Activated CD4-positive, alpha-beta T cell treated with anti-CD3 and anti-CD28 coated beads, Interleukin-2, amount 50 U/mL, for 48 hours (primary cell): Measurements from ENCODE around the gene CCDC122.
"Not testable (repeated sequence)": the region's sequence is repeated elsewhere in the genome, so short reads cannot be mapped to it uniquely, and the experiment has no call there.

ENCODE experiments used
- DNase-seq, 2 experiments: peaks; one replicate each; pipeline ENCODE4 v3.0.0-alpha.2; 2020

Gene CCDC122

DNA sequence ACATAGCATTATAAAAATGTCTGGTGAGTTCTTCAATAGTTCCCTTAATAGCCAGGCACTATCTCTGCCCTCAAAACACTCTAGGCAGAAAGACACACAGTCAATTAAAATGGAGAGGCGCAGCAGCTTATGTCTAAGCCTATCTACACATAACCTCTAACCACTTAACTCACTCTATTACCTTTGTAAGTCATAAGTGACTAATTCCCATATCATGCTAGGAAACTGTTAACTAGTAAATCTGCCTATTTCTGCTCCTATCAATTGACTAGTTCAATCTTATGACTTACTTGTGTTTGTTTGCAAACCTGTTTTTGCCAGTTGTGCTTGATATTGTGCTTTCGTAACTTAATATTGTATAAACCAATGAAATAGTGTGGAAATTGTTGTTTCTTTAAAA is 3.2 kb downstream of the CCDC122 start:
- DNase-seq = no peak

- DNase-seq = no peak
Observed at GRCh38 chr13:43874504-43875092, 4.9 kb downstream of the CCDC122 start.

GRCh38 chr13:43872181-43872580 is 7.4 kb downstream of the CCDC122 start:
- no peak for DNase-seq

DNA sequence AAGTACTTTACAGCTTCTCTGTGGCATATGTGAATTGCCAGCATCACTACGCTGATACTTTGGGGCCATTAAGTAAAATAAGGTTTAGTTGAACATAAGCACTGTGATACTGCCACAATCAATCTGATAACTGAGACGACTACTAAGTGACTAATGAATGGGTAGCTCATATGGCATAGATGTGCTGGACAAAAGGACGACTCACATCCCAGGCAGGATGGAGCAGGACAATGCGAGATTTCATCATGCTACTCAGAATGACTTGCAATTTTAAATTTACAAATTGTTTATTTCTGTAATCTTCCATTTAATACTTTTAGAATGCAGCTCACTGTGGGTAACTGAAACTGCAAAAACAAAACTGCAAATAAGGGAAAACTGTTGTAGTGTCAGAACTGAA is 13.6 kb downstream of the CCDC122 start:
- no peak for DNase-seq

GRCh38 chr13:43864921-43865320 is 14.6 kb downstream of the CCDC122 start:
- DNase-seq = no peak

GRCh38 chr13:43861863-43862262 is 17.7 kb downstream of the CCDC122 start:
- DNase-seq = no peak

- DNase-seq = no peak
Observed at GRCh38 chr13:43852923-43853404, 26.6 kb downstream of the CCDC122 start.

- DNase-seq = no peak
Observed at GRCh38 chr13:43850873-43851272, 28.7 kb downstream of the CCDC122 start.

DNA sequence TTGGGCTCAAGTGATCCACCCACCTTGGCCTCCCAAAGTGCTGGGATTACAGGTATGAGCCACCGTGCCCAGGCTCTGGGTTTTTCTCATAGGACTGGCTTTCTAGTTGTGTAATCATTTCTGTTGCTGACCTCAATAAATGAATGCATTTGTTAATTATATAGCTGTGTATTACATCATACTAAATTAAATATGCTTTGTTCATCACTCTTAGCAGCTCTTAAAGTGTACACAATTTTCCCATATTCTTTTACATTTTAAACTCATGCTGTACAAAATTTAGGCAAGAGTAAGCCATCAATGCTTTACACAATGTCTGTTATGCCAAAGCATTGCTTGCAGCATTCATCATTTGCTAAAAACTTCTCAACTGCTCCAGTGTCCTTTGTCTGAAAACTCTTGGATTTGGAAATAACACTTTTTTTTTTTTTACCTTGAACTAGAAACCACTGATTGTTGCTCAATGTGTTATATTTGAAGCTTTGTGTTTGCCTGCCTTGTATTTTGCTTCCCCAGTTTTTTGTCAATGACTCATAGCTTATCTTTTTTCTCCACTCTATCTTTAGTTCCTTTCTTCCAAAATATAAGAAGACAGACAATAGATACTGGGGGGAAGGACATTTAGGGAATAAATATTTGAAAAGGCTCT is 31.4 kb downstream of the CCDC122 start:
- DNase-seq = no peak

- no peak for DNase-seq
Observed at GRCh38 chr13:43846496-43847158, 32.9 kb downstream of the CCDC122 start.

- no peak for DNase-seq
Observed at GRCh38 chr13:43838909-43839308, 40.6 kb downstream of the CCDC122 start.

- DNase-seq = no peak
Observed at GRCh38 chr13:43835701-43836100, 43.8 kb downstream of the CCDC122 start.

- no peak for DNase-seq
Observed at GRCh38 chr13:43831088-43831487, 48.5 kb downstream of the CCDC122 start.

GRCh38 chr13:43830497-43830881 is 49.1 kb downstream of the CCDC122 start:
- no peak for DNase-seq

DNA sequence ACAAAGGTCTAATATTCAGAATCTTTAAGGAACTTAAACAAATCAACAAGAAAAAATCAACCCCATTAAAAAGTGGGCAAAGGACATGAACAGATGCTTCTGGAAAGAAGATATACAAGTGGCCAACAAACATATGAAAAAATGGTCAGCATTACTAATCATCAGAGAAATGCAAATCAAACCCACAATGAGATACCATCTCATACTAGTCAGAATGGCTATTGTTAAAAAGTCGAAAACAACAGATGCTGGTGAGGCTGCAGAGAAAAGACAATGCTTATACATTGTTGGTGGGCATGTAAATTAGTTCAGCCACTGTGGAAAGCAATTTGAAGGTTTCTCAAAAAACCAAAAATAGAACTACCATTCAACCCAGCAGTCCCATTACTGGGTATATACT is 54.9 kb downstream of the CCDC122 start:
- not testable (repeated sequence) for DNase-seq

DNA sequence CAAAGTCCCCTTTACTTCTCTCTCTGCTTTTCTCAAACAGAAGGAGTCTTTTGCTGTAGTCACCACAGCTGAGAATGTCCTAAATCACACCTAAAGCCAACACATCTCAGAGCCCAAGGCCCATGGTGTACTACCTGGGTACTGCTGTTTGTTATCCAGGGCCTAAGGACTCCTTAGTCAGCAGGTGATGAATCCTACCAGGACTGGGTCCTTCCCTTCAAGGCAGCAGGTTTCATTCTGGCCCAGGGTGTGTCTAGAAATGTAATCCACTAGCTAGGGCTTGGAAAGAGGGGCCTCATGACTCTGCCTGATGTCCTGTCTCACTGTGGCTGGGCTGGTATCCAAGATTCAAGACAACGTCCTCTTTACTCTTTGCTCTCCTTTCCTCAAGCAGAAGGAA is 56.6 kb downstream of the CCDC122 start:
- DNase-seq = no peak

DNA sequence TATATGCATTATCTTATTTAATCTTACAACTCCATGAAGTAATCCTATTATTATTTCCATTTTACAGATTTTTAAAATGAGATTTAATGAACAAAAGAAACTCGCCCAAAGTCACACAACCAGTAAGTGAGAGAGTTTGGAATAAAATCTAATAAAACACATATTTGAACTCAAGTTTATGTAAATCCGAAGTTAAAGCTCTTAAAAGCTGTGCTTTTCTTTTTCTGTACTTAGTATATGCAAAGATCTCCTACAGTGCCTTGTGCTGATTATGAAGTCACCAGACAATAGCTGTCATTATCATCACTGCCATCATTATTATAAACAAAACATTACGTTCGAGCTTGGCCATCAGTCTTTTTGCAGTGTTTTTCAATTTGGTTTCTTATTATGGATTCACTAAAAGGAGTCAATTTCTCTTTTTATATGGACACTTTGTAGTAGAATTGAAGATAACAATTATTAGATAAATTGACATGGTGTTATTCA is 63.1 kb downstream of the CCDC122 start:
- no peak for DNase-seq

- no peak for DNase-seq
Observed at GRCh38 chr13:43815204-43815603, 64.3 kb downstream of the CCDC122 start.

GRCh38 chr13:43808676-43809075 is 70.9 kb downstream of the CCDC122 start:
- DNase-seq = no peak

- DNase-seq = no peak
Observed at GRCh38 chr13:43805681-43806128, 73.8 kb downstream of the CCDC122 start.

DNA sequence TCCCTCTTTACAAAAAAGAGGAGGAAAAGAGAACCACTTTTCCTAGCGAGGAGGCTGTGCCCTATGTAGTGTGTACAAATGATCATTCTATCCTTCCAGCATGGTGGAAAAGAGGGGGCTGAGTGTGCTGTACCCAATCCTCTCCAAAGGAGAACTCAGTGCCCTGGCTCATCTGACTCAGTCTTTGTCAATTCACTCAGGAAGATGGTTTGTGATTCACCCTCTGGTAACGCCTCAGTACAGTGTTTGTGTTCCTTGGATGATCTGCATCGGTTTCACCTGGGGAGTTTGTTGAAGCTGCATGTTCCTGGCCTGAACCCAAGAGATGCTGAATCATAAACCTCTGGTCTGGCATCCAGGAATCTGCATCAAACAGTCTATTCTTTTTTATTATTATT is 74.5 kb downstream of the CCDC122 start:
- DNase-seq = peak; percentile 25 to 42

- no peak for DNase-seq
Observed at GRCh38 chr13:43804461-43805070, 75.0 kb downstream of the CCDC122 start.

DNA sequence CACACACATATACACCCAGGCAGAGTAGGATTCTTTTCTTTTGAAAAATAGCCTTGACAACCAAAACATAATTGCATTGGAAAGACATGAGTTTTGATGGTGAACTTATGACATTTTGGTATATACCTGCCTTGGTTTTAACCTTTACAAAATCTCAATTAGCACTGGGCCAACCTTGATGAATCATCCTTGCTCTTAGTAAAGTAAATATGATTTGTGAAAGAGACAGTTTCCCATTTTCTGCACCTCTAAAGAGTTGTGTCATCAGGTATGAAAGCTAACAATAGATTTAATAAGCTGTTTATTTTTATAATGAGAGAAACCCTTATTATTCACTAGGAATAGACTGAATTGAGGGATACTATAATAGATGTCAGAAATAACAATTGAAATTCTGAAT is 77.0 kb downstream of the CCDC122 start:
- DNase-seq = no peak

DNA sequence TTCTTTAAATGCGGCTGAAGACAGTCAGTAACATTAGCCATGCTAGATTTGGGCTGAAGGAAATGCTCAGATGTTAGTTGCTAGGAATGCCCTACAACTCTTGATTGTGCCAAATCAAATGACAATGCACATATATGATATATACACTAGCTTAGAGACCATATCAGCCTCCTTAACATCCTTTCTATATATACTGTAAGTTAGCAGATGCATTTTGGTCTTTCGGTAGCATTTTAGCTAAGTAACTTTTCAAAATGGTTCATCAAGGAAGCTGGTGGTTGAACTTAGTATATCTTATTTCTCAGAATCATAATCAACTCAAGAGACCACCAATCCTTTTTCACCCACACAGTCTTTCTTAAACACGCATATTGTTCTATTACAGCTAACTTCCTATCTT is 78.7 kb downstream of the CCDC122 start:
- DNase-seq = no peak
